ENCODE results near the gene LGI1.
A peak's percentile ranks its signal among the peaks of the same experiment; 100 is the strongest.

Gene LGI1

DNA sequence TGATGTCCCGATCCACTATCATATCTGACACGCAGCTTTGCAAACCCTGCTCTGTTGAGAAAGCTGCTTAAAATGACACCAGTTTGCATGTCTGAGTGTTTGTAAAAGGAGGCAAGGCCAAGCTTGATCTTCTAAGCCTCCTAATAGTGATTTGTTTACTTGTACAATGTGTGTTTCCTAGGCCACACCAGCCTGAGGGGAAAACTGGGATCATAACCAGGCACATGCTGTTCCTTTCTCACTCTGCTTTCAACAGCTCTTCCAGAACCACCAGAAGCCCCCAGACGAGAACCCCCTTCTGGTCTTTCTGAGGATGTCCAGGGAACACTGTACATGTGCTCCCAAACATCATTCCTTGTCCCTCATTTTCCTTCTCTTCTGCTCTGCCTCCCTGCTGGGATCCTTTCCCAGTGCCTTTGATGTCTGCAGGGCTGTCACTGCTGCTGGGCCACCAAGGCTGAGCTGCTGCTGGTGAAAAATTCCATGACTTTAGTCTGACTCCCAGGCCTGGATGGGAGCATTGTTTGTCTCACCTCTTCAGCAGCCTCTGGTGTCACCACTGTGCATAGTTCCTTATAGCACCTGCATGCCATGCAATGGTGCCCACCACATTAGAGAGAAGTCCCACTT, 4.0 kb upstream of the LGI1 start:
- intact Hi-C loops (cut with DNase I), result loop anchor here (10.0 kb wide), 1 partner anchor 61 kb away; no protein-coding TSS in a partner anchor
- DNase-seq, result no peak

DNA sequence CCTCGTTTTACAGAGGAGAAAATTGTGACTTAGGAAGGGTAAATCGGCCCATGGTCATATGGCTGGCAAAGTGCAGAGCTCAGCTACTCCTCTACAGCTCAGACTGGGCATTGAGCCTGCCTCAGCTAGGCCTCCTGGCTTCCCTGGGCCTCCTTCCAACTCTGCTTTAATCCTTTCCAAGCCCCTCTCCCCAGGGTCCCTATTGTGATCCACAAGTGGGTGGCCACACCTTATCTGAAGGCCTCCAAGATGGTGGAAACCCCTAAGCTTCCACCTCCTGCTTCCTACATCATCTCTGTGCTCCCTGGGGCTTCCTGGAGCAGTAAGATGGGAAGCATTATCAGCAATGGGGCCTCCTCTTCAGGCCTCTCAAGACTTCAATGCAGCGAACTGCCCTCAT, 3.0 kb upstream of the LGI1 start:
- intact Hi-C loops (cut with DNase I), result loop anchor here (10.0 kb wide), 1 partner anchor 60 kb away; no protein-coding TSS in a partner anchor
- no peak for DNase-seq

DNA sequence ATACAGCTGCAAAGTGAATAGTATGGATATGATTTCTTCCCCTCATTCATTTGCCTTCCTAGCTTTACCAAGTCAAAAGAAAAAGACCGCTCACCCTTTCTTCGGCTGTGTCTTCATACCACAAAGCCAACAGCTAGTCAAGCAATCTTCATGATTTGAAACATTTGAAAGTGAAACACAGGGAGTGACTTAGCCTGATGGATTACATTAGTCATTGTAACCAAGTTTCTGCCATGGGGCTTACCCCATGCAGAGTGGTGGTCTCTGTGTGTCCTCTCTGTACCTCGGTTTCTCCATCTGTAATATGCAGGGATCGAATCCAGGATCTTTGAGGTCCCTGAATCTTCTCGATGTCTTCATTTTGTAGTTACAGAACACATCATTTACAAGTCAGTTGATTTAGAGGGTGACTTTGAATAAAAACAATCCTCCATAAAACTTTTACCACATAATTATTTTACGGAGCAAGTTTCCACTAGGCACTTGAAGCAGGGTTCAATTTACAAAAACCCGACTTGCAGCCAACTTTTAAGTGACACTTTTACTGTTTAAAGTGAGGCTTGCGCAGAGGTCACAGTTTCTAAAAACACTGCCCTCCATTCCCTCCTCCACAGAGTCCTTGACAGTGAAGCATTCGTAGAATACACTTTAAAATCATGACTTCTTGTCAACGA, 2.2 kb upstream of the LGI1 start:
- DNase-seq, result no peak
- intact Hi-C loops (cut with DNase I), result loop anchor here (10.0 kb wide), 1 partner anchor 59 kb away; no protein-coding TSS in a partner anchor

DNA sequence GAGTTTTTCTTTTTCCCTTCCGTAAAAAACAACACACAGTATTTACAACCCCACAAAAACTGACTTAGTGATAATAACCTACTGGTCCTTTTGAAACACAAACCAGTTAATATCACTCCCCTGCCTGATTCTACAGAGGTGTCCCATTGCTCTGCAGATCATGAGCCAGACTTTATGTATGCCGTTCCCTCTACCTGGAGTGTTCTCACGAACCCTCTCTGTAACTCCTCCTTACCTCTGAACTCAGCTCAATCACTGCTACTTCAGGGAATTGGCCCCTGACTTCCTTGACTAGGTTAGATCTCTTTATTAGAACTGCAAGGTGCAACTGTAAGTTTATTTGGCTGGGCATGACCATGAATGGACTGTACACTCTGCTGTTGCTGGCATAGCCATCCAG, 1.6 kb upstream of the LGI1 start:
- intact Hi-C loops (cut with DNase I), result loop anchor here (10.0 kb wide), 1 partner anchor 59 kb away; no protein-coding TSS in a partner anchor
- DNase-seq, result no peak

DNA sequence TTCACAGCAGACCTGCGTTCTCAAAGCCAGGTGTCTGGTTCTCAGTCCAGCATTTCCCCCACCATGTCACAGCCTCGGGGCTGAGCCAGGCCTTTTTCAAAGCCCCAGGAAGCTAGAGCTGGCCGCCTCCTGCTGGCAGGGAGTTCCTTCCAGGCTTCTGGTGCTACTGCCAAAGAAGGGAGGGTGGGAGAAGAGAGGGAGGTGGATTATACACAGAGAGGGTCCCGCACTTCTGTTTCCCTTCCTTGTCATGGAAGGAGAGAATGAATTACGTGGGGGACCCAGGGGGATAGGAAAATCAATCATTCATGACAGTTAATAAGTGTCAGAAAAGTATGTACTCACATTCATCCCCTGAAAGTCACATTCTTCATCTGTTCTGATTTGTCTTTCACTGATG, 600 bp upstream of the LGI1 start:
- intact Hi-C loops (cut with DNase I), result loop anchor here (10.0 kb wide), 1 partner anchor 58 kb away; no protein-coding TSS in a partner anchor

DNA sequence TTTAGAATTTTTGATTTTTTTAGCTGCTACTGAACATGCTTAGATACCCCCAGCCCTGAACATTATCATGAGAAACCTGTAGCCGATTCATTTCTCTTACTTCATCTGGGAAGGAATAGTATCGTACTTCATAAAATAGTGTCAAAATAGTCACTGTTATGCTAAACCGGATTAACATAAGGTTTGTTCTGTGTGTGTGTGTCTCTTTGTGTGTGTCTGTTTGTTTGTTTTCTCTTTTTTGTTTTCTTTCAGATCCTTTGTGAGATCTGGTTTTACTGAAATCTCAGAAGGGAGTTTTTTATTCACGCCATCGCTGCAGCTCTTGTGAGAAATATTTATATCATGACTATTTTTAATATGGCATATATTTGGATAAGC, 761 bp downstream of the LGI1 start:
- intact Hi-C loops (cut with DNase I), result loop anchor here (2.0 to 10.0 kb wide), 2 partner anchors 56 kb away; partner anchors contain the start of gene FRA10AC1
- DNase-seq, result no peak

More for the DNA sequence above, 600 bp upstream of the LGI1 start:
- DNase-seq, result peak in 8 of 10 donors; percentile 44 to 92 (median 64)

DNA sequence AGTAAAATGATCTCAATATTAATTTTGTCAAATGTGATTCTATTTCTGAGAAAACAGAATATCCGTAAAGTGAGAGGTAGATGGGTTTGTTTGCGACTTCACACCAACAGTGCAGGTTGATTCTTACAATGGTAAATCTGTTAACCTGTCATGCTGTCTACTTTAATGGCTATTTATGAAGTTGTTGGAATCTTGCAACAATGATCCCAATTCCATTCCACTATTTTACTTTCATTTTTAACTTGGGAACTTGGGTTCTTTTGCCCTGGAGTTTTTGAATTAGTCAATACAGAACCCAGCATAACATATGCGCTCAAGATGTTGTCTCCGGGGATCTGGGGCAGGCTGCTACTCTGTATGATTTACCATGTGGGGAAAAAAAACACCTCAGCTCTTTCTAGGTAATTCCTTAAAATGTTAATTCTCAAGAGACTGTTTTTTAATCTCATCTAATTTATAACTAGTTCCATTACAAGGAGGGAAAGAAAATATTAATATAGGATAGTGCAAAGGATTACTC, 1.2 kb downstream of the LGI1 start:
- intact Hi-C loops (cut with DNase I), result loop anchor here (2.0 to 10.0 kb wide), 2 partner anchors 56 kb away; partner anchors contain the start of gene FRA10AC1
- DNase-seq, result no peak

DNA sequence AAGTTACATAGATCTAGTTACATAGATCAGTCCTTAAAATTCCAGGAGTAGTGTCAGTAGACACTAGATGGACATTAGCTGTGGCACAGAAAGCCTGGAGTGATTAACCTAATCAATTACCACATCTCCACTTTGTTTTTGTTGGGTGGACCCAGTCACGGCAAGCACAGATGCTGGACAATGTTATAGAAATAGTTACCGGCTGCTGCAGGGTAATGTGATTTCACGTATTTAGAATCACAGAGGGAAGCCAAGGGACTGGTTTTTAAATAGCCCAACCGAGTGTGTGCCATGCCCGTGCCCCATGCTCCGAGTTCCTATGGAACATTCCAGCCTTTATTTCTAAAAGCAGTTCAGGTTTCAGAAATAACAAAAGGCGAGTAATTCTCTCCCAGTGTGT, 2.8 kb downstream of the LGI1 start:
- no peak for DNase-seq
- intact Hi-C loops (cut with DNase I), result no loop called here

DNA sequence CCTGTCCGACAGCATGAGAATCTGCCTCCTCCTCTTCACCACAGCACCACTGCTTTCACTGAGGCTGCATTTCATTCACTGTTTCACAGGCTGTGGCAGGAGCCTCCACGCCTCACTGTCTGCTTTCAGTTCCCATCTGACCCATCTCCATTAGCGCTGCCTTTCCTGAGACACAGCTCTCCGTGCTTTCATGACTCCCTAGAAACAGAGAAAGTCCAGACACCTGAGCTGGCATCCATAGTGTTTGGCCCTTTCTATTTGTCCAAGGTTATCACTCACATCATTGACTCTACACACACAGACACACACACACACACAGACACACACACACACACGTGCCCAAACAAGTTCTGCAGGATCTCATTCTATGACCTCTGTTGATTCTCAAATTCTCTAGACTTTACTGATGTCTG, 5.2 kb downstream of the LGI1 start:
- intact Hi-C loops (cut with DNase I), result no loop called here
- DNase-seq, result no peak

DNA sequence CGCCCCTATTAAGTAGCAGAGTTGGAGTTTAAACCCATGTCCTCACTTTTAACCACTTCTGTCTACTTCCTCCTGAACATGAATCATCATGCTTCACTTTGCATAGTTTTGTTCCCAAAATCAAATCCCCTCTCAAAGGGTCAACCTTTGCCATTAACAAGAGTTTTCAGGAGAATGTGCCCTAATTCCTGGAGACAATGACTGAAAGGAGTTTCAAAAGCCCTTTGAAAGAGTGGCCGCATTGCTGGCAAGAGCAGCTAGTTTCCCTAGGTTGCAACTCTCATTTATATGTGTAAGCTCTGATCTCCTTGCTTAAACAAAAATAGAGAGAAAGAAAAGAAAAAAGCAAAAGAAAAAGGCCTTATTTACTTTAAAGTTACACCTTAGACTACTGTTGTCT, 9.2 kb downstream of the LGI1 start:
- intact Hi-C loops (cut with DNase I), result no loop called here
- no peak for DNase-seq

DNA sequence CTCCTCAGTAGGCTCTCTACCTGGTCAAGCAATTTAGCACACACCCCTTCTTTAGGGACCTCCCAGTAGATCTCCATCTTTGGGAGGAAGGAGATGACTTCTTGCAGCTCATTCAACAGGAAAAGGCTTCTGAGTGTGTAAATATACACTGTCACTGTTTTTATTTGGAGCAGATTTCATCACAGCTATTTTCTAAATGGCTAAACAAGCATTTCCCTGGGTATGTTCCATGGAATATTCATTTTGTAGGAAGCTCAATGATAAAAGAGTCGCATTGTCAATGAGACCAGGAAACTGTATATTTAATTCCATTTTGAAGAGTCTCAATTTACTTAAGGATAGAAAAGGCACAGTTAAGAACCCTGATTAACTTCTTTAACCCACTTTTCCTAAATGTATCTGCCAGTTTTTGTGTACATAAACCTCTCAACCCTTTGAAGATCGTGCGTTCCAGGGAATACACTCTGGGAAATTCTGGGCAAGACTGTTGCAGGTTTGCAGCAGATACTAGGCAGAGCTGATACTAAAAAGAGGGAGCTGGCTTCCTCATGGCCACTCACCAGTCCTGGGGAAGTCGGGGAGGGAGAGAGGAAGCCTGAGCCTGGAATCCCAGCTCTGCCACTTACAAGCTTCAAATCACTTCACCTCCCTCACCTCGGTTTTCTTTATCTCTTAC, 10.1 kb downstream of the LGI1 start:
- intact Hi-C loops (cut with DNase I), result no loop called here
- DNase-seq, result no peak

DNA sequence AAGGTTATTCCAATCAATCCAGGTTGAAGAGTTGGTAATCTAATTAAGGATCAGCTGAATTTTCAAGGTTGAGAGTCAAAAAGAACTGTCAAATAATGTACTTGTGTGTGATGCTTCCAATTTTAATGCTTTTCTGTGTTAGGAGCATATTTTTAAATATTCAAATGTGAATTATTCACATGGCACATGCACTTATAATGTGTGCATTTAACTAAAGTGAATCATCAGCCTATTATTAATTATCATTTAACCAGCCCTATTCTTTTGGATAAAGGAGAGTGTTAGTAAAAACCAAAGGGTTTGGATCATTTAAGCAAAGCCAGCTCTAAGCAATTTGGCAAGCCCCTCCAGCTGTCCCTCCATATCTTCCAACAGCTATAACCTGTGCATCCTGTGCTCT, 11.2 kb downstream of the LGI1 start:
- intact Hi-C loops (cut with DNase I), result no loop called here
- DNase-seq, result no peak

DNA sequence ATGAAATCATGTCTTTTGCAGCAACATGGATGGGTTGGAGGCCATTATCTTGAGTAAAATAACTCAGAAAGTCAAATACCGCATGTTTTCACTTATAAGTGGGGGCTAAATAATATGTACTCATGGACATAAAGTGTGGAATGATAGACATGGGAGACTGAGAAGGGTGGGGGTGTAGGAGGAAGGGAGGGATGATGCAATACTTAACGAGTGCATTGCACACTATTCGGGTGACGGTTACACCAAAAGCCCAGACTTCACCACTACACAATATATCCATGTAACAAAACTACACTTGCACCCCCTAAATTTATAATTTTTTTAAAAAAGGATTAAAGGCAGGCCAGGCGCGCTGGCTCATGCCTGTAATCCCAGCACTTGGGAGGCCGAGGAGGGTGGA, 13.6 kb downstream of the LGI1 start:
- intact Hi-C loops (cut with DNase I), result no loop called here
- DNase-seq, result no peak

DNA sequence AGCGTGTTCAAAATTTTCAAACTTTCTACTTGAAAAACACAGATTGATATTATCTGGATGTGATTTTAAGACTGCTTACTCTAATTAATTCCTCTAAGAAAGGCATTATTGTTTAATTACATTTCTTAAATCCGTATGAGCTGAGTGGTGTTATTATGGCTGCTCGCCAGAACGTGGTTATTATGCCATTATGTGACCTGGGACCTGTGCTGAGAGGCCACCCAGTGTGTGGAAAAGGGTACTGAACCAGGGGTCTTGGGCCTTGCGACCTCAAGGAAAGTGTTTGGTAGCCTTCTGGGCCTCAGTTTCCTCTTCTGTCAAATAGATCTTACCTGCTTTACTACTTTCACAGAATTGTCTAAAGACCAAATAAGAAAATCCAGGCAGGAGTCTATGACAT, 15.4 kb downstream of the LGI1 start:
- intact Hi-C loops (cut with DNase I), result no loop called here

DNA sequence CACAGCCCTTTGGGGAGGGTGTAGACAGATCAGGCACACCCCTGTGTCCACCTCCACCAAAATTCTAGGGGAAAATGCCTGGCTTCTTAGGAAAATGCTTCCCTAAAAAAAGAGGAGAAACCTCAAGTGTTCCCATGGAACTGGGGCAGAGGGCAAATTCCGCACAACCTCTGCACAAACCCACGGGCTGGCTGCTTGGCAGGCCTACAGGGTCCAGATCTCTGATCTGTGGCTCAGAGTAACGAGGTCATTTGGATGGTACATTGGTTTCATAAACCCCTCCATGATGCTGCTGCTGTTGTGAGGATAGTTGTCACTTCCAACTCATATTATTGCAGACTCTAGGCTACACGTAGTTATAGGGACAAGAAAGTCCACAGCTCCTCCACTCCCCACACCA, 16.0 kb downstream of the LGI1 start:
- no peak for DNase-seq
- intact Hi-C loops (cut with DNase I), result no loop called here

More for the DNA sequence above, 15.4 kb downstream of the LGI1 start:
- no peak for DNase-seq

DNA sequence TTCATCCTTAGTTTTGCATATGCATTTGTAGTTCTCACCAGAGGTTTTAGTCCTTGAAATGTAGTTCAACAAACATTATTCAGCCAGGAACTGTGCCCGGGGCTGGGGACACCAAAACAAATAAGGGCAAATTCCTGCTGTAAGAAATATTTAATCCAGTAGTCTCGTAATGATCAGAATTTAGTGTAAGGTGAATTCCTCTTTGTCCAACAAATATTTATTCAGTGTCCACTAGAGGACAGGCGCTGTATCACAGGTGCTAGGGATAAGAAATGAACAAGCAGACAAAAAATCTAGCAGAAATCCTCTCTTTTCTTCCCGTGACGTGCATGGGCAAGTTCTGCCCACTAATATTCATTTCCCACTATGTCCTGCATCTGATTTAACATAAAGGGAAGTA, 17.6 kb downstream of the LGI1 start:
- DNase-seq, result no peak
- intact Hi-C loops (cut with DNase I), result no loop called here

DNA sequence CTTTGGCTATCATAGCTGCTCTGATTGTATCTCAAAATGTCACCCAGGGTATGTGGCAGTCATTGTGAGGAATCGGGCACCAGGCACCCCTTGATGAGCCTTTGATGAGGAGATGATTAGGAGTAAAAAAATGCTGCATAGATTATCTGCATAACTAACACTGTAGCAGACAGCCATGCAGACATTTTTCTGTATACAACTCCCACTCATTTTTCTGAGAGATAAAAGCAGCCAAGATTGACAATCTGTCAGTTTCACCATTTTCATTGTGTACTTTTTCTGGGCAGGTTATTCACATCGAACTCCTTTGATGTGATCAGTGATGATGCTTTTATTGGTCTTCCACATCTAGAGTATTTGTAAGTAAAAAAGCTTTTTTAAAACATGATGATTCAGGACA, 19.4 kb downstream of the LGI1 start:
- DNase-seq, result no peak
- intact Hi-C loops (cut with DNase I), result no loop called here

DNA sequence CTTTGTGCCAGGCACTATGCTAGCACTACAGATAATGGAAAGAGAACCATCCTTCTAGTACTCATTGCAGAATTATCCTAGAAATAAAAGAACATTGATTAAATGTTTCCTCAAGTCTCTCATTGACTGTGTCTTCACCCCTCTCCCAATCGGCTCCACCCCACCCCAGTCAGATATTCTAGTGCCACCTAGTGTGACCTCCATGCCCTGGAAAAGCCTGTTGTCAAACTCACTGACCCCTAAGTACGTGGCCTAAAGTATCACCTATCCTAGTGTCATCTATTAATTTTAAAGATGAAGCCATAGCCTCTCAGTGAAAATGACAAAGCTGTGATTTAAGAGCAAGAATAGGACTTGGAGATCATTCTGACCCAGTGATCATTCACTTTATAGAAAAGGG, 26.3 kb downstream of the LGI1 start:
- intact Hi-C loops (cut with DNase I), result no loop called here
- DNase-seq, result no peak

DNA sequence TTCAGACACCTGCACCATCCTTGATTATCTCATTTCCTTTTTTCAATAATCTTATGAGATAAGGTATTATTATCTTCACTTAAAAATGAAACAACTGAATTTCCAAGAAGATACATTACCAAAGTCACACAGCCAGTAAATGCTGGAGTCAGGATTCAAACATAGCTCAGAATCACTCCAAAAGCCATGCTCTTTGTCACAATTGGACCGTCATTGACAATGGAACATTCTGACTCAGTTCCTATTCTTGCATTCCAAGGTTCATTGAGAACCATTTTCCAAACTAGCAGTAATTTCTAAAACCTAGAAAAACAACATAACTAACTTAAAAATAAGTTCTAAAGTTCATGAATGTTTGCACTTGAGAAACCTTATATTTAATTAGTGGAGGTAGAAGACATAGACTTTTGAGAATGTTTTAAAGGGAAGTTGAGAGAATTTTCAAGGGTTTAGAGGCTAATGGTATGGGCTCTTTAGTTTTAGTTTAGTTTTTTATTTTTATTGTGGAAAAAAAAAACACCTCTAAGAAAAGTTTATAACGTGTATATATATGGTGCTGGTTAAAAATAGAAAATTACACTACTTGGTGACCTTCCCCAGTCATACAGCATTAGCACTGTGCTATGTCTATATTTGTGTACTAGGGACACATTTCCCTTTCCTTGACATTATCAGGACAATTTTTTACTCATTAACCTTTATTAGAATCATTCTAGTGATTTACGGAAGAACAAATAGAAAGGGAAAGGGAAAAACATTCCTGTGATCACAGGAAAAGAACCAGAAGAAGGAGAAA, 30.9 kb downstream of the LGI1 start:
- intact Hi-C loops (cut with DNase I), result no loop called here
- no peak for DNase-seq

DNA sequence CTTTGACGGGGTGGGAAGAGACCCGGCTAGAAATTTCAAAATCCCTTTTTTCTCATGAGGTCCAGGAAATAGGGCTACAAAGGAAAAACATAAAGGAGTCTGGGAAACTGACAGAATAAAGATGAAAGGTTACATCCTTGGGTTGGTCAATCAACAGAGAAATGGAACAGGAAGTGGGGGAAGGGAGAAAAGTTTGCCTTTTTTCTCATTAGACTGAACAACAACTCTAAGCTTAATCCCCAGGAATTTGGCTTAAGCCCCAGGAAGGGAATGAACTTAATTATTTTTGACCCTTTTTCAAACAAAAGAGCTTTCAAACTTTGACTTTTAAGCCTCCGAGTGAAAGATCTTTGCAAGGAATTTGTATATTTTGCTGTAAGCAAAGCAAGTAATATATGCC, 32.7 kb downstream of the LGI1 start:
- no peak for DNase-seq

DNA sequence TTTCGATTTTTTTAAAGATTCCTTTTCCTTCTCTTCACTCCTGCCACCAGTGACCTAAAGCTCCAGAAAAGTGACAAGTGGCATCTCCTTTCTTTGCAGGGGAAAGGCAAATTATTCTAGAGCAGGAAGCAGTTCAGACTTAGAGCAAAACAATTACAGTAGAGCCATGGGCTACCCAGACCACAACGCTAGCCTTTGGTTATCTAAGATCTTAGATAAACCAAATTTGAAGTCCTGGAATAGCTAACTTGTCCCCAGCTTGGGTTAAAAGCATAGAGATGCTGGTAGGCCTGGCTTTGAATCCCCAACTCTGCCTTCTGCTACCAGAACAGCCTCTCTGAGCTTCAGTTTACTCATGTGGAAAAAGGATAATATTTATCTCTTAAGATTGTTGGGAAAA, 38.4 kb downstream of the LGI1 start:
- intact Hi-C loops (cut with DNase I), result no loop called here
- DNase-seq, result no peak

More for the DNA sequence above, 32.7 kb downstream of the LGI1 start:
- intact Hi-C loops (cut with DNase I), result no loop called here
